ENCODE measurements around the gene HCFC1. TPM values are rescaled to one million over a fixed set of nuclear protein-coding genes. Genes with fewer than 3 reads are reported as not detected.

HCFC1 gene
- total and polyA plus RNA-seq, 9 of the 15 experiments (the other 6 are each of a cell fraction or from before 2014, with no cell fraction given) = 2.8 to 133 (median 17.1) TPM

DNA sequence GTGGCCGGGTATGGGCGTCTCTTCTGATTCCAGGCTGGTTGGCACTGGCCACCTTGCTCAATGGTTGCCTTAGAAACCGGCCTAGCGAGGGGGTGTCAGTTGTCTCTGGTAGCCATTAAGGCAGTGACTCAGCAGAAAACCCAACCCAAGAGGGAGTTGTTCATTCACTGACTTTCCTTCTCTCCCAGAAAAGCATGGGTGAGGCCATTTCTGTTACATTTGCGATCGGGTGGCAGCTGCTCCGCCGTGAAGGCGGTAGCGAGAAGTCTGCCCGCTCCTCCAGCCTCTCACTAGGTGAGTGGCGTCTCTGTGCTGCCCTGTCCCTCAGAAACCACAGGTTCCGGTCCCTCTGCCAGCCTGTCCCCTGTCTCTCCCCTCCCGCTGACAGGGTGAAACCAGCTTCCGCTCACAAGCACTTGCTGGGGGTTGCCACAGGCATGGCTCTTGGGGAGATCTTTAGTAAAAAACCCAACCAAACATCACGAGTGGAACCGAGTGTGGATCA lies 30.6 kb upstream of the HCFC1 start (continued):
- no peak for TF ChIP-seq TEAD4 (IDR thresholded peaks at IDR 0.05; ENCODE audit: low read length)
- TF ChIP-seq TEAD4 (CRISPR knock-in tag; IDR thresholded peaks at IDR 0.05; ENCODE audit: borderline replicate concordance) = no peak
- TF ChIP-seq BDP1 (IDR thresholded peaks at IDR 0.05; ENCODE audit: insufficient read depth, insufficient read length) = no peak
- TF ChIP-seq, protein P1, sequence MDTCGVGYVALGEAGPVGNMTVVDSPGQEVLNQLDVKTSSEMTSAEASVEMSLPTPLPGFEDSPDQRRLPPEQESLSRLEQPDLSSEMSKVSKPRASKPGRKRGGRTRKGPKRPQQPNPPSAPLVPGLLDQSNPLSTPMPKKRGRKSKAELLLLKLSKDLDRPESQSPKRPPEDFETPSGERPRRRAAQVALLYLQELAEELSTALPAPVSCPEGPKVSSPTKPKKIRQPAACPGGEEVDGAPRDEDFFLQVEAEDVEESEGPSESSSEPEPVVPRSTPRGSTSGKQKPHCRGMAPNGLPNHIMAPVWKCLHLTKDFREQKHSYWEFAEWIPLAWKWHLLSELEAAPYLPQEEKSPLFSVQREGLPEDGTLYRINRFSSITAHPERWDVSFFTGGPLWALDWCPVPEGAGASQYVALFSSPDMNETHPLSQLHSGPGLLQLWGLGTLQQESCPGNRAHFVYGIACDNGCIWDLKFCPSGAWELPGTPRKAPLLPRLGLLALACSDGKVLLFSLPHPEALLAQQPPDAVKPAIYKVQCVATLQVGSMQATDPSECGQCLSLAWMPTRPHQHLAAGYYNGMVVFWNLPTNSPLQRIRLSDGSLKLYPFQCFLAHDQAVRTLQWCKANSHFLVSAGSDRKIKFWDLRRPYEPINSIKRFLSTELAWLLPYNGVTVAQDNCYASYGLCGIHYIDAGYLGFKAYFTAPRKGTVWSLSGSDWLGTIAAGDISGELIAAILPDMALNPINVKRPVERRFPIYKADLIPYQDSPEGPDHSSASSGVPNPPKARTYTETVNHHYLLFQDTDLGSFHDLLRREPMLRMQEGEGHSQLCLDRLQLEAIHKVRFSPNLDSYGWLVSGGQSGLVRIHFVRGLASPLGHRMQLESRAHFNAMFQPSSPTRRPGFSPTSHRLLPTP (IDR thresholded peaks at IDR 0.05; ENCODE audit: borderline replicate concordance, extremely low read depth, insufficient read length) = no peak
- TF ChIP-seq EP400 (IDR thresholded peaks at IDR 0.05) = peak; percentile 51
- TF ChIP-seq, protein P2, sequence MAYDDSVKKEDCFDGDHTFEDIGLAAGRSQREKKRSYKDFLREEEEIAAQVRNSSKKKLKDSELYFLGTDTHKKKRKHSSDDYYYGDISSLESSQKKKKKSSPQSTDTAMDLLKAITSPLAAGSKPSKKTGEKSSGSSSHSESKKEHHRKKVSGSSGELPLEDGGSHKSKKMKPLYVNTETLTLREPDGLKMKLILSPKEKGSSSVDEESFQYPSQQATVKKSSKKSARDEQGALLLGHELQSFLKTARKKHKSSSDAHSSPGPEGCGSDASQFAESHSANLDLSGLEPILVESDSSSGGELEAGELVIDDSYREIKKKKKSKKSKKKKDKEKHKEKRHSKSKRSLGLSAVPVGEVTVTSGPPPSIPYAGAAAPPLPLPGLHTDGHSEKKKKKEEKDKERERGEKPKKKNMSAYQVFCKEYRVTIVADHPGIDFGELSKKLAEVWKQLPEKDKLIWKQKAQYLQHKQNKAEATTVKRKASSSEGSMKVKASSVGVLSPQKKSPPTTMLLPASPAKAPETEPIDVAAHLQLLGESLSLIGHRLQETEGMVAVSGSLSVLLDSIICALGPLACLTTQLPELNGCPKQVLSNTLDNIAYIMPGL (CRISPR knock-in tag; IDR thresholded peaks at IDR 0.05) = no peak
- TF ChIP-seq, protein P3, sequence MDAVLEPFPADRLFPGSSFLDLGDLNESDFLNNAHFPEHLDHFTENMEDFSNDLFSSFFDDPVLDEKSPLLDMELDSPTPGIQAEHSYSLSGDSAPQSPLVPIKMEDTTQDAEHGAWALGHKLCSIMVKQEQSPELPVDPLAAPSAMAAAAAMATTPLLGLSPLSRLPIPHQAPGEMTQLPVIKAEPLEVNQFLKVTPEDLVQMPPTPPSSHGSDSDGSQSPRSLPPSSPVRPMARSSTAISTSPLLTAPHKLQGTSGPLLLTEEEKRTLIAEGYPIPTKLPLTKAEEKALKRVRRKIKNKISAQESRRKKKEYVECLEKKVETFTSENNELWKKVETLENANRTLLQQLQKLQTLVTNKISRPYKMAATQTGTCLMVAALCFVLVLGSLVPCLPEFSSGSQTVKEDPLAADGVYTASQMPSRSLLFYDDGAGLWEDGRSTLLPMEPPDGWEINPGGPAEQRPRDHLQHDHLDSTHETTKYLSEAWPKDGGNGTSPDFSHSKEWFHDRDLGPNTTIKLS (IDR thresholded peaks at IDR 0.05; ENCODE audit: borderline replicate concordance, low read depth) = no peak
- TF ChIP-seq PHF8 (IDR thresholded peaks at IDR 0.05; ENCODE audit: borderline replicate concordance, low read length) = peak; percentile 36; the same call in 1 of the 2 replicates
- TF ChIP-seq SMARCC2 (IDR thresholded peaks at IDR 0.05; ENCODE audit: low read depth) = no peak
- no peak for TF ChIP-seq ZNF143 (CRISPR knock-in tag; IDR thresholded peaks at IDR 0.05)
- no peak for TF ChIP-seq RNF2 (IDR thresholded peaks at IDR 0.05)
- no peak for TF ChIP-seq NFYB (IDR thresholded peaks at IDR 0.05; ENCODE audit: extremely low read depth, insufficient read length)
- no peak for TF ChIP-seq HNRNPLL (IDR thresholded peaks at IDR 0.05; ENCODE audit: low read depth, low read length, poor library complexity, severe bottlenecking)
- TF ChIP-seq, protein P4, sequence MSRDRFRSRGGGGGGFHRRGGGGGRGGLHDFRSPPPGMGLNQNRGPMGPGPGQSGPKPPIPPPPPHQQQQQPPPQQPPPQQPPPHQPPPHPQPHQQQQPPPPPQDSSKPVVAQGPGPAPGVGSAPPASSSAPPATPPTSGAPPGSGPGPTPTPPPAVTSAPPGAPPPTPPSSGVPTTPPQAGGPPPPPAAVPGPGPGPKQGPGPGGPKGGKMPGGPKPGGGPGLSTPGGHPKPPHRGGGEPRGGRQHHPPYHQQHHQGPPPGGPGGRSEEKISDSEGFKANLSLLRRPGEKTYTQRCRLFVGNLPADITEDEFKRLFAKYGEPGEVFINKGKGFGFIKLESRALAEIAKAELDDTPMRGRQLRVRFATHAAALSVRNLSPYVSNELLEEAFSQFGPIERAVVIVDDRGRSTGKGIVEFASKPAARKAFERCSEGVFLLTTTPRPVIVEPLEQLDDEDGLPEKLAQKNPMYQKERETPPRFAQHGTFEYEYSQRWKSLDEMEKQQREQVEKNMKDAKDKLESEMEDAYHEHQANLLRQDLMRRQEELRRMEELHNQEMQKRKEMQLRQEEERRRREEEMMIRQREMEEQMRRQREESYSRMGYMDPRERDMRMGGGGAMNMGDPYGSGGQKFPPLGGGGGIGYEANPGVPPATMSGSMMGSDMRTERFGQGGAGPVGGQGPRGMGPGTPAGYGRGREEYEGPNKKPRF (IDR thresholded peaks at IDR 0.05; ENCODE audit: low read depth, low read length) = no peak
- TF ChIP-seq, protein P5, sequence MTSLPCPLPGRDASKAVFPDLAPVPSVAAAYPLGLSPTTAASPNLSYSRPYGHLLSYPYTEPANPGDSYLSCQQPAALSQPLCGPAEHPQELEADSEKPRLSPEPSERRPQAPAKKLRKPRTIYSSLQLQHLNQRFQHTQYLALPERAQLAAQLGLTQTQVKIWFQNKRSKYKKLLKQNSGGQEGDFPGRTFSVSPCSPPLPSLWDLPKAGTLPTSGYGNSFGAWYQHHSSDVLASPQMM (CRISPR knock-in tag; IDR thresholded peaks at IDR 0.05) = no peak
- TF ChIP-seq, protein P6, sequence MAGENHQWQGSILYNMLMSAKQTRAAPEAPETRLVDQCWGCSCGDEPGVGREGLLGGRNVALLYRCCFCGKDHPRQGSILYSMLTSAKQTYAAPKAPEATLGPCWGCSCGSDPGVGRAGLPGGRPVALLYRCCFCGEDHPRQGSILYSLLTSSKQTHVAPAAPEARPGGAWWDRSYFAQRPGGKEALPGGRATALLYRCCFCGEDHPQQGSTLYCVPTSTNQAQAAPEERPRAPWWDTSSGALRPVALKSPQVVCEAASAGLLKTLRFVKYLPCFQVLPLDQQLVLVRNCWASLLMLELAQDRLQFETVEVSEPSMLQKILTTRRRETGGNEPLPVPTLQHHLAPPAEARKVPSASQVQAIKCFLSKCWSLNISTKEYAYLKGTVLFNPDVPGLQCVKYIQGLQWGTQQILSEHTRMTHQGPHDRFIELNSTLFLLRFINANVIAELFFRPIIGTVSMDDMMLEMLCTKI (IDR thresholded peaks at IDR 0.05; ENCODE audit: partially characterized antibody) = no peak
- TF ChIP-seq KDM1A (IDR thresholded peaks at IDR 0.05) = no peak
- peak; percentile 99 for TF ChIP-seq NFE2 (IDR thresholded peaks at IDR 0.05; ENCODE audit: low read depth)
